Stimulated activated CD8-positive, alpha-beta memory T cell treated with anti-CD3 and anti-CD28 coated beads, Interleukin-12 subunit alpha, Interleukin-12 subunit beta, amount 100 ng/mL, for 24 hours (primary cell): ENCODE measurements around the gene ZC3H18.

Source experiments
- DNase-seq: peaks from one replicate; pipeline ENCODE4 v3.0.0-alpha.2; 2020; ENCODE audit errors: extremely low read depth

ZC3H18 gene

GRCh38 chr16:88569985-88570690 lies at the start of gene ZC3H18:
ZC3H18 (plus strand) TSS chr16:88570403; CDS start chr16:88577124, 6,721 bp downstream.
- peak; percentile 96 for DNase-seq

DNA sequence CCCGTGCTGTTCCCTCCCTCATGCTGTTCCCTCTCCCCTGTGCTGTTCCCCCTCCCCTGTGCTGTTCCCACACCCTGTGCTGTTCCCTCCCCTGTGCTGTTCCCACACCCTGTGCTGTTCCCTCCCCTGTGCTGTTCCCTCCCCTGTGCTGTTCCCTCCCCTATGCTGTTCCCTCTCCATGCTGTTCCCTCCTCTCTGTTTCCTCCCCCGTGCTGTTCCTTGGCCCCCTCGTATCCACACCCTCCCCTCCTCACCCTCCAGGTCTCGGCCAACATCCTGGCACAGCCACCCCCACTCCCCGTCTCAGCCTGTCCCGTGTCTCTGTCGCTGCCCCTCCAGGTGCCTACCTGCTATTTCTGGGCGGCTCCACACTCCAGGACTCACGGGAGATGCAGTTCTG lies 48.5 kb upstream of the ZC3H18 start:
- DNase-seq = no peak

DNA sequence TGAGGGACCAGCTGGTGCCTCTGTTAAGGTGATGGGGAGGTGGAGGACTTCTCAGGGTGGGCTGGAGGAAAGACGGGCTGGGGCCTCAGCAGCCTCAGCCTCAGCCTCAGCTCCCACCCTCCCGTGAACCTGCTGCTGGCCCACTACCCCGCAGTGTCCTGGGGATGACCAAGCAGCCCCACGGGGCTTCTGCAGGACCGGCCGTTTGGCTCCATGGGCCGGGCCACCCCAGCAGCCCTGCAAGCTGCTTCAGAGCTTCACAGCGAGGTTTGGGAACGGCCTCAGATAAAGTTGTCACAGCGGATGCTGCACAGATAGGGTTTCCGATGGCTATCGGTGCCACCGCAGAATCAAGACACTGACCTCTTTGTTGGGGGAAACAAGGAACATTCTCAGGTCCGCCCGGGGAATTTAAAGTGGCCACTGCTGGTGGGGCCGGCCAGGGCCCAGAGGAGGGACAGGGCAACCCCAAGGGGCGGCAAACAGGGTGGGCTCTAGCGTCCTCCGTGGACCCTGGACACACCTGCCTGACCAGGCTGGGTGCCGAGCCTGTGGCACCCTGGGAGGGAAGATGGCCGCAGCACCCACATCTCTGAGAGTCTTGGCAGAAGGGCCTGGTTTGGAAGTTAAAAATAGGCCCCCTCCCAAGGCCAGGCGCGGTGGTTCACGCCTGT lies 47.8 kb upstream of the ZC3H18 start:
- no peak for DNase-seq

DNA sequence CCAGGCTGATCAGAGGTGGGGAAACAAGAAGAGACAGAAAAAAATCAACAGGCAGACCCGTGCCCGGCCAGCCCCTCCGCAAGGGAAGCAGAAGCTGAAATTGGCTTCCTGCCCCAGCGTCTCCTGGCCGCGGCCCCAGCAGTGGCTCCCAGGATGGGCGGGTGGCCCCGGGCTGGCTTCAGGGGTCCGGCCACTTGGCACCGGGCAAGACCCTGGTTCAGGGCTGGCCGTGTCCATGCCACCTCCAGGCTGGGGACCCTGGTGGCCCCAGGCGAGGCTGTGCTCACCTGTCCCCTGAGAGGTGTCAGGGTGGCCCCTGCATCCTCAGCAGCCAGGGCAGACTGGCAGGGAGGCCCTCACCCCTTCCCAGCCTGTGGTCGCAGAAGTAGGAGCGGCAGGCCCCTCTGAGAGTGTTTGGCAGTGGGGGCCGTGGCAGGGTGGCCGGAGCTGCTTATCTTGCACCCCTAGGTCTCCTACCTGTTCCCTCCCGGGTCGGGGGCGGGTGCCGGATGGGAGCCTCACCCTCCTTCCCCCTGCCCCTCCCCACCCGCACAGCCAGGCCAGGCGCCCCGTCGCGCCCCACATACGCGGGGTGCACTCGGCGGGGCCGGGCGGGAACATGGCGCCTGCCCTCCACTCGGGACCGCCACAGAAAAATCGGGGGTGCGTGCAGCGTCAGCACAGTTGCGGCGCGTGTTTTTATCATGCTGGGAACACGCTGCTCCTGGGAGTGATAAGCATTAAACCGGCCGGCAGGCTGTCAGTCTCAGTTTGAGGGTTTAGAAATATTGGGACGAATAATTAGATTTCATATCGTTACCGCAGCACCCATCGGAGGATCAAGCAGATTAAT lies 46.7 kb upstream of the ZC3H18 start:
- DNase-seq = no peak

- DNase-seq = no peak
Observed at GRCh38 chr16:88524274-88524972, 45.8 kb upstream of the ZC3H18 start.

DNA sequence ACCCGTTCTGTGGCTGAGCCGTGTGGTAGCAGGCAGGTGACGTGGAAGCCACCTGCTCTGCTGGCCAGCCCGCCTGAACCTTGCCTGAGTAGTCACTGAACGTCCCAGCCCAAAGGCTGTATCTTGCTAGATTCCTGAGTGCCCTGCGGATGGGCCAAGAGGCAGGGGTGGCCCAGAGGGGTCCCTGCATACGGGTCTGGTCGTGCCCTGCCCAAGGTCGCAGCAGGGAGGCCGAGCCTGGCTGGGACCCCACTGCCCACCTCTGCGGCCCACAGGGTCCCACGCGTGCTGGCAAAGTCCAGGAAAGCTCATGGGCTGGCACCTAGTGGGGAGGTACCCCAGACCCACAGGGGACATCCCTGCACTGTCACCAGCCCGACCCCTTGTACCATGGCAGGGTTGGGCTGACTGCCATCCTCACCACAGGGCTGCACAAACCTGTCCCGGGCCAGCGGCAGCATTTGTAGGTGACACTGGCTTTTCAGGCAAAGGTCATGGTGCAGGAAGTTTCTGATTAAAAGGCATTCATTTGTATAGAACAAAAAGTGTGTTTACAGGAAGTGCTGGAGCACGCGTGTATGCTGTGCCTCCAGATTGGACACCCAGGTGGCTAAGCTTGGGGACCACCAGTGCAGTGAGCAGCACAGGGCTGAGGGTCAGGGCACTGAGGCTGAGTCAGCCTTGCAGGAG lies 45.1 kb upstream of the ZC3H18 start:
- DNase-seq = no peak

- DNase-seq = no peak
Observed at GRCh38 chr16:88525663-88525990, 44.6 kb upstream of the ZC3H18 start.

- DNase-seq = no peak
Observed at GRCh38 chr16:88526008-88526905, 43.9 kb upstream of the ZC3H18 start.

DNA sequence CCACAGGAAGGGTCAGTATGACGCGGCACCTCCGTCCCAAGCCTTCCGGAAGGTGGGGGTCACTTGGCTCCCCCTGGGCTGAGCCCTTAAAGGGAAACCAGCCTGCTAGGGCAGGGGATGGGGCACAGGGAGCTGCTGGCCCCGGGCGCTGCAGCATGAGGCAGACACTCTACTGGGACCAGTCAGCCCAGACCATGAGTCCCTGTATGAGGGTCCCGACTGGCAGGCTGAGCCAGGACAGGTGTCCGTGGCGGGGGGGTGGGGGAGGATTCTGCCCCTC lies 43.4 kb upstream of the ZC3H18 start:
- DNase-seq = no peak

GRCh38 chr16:88527186-88527936 lies 42.8 kb upstream of the ZC3H18 start:
- DNase-seq = no peak

GRCh38 chr16:88527937-88528743 lies 42.1 kb upstream of the ZC3H18 start:
- DNase-seq = no peak

GRCh38 chr16:88528902-88529318 lies 41.3 kb upstream of the ZC3H18 start:
- no peak for DNase-seq

- DNase-seq = no peak
Observed at GRCh38 chr16:88529596-88529995, 40.6 kb upstream of the ZC3H18 start.

DNA sequence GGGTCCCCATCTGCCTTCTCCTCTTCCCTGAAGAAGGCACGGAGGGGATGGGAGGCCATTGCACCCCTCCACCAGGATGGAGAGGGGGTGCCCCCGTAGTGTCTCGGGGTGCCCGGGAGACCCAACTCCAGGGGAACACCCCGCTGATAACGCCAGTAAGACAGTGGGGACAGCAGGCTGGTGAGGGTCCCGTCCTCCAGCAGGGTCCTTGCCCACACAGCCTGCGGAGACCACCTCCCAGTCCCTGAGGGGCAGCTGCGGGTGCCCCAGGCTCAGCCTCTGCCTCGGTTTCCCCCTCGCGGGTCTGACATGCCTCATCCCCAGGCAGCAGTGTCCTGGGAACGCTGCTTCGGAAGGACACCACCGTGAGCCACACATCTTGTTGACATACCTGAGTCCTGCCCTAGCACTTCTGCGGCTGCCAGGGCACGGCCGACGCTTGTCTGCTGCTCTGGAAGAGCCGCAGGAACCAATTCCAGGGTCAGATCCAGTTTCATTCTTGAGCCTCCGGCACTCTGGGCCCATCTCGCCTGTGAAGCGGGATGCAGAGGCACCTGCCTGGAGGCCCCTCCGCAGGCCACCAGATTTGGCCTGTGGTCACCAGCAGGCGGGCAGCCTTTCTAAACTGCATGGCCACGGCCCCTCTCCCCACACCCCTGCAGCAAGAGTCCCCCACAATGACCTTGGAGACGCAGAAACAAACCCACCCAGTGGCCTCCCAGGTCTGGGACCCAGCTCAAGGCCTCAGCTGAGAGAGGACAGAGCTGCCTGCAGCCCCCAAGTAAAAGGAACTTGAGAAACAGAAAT lies 39.9 kb upstream of the ZC3H18 start:
- DNase-seq = no peak

DNA sequence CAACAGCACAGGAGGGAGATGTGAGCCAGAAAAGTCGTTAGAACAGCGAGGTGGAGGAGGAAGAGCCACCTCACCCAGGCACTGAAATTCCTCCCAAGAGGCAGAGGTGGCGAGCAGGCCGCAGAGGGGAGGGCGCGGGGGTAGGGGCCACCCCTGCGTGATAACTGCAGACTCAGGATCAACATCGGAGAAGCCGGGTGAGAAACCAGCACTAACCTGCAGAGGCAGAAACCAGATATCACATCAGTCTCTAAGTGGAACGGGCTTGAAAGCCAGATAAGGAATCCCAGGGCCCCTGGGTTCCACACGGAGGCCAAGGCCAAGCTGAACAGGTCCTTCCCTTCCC lies 39.4 kb upstream of the ZC3H18 start:
- DNase-seq = no peak

GRCh38 chr16:88531346-88531745 lies 38.9 kb upstream of the ZC3H18 start:
- DNase-seq = no peak

GRCh38 chr16:88531931-88532433 lies 38.2 kb upstream of the ZC3H18 start:
- DNase-seq = no peak
